ENCODE results near the gene KCNH2.

GRCh38 chr7:150941351-150942000, 36.6 kb downstream of the KCNH2 start:
- no peak for TF ChIP-seq CTCF (IDR thresholded peaks at IDR 0.05)
- no peak for TF ChIP-seq POLR2AphosphoS5 (IDR thresholded peaks at IDR 0.05)
- no peak for TF ChIP-seq EP300 (IDR thresholded peaks at IDR 0.05)
- TF ChIP-seq POLR2A (IDR thresholded peaks at IDR 0.05): no peak

All from suprapubic skin (tissue), 4 donors.